ENCODE results near the gene ACOT2.
"Not testable (repeated sequence)": the region's sequence is repeated elsewhere in the genome, so short reads cannot be mapped to it uniquely, and the experiment has no call there.

ACOT2 gene

GRCh38 chr14:73553845-73554244 is 15.2 kb upstream of the ACOT2 start:
- TF ChIP-seq, protein P1, sequence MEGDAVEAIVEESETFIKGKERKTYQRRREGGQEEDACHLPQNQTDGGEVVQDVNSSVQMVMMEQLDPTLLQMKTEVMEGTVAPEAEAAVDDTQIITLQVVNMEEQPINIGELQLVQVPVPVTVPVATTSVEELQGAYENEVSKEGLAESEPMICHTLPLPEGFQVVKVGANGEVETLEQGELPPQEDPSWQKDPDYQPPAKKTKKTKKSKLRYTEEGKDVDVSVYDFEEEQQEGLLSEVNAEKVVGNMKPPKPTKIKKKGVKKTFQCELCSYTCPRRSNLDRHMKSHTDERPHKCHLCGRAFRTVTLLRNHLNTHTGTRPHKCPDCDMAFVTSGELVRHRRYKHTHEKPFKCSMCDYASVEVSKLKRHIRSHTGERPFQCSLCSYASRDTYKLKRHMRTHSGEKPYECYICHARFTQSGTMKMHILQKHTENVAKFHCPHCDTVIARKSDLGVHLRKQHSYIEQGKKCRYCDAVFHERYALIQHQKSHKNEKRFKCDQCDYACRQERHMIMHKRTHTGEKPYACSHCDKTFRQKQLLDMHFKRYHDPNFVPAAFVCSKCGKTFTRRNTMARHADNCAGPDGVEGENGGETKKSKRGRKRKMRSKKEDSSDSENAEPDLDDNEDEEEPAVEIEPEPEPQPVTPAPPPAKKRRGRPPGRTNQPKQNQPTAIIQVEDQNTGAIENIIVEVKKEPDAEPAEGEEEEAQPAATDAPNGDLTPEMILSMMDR (IDR thresholded peaks at IDR 0.05; ENCODE audit: insufficient read depth, low read depth, low read length, missing control alignments), result no peak
- DNase-seq (ENCODE audit: low read depth), result no peak
- H3K4me3 ChIP-seq (ENCODE audit: low read depth, low read length), result no peak overlapping the region

DNA sequence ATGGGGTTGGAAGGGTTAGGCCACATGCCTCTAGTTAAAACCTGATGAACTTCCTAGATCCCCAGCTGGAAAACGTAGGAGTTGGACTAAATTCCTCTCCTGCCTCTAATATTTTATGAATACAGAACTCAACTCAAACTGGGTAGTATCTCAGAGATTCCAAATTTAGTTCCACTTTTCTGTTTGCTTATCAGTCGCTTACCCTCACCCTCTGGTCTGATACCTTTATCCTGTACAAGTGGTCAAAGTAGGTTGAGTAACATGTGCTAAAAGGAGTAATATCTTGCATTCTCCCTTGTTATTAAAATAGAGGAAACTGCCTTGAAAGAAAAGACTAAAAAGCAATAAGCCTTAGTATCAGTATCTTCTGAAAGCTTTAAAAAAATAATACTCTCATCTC is 11.8 kb upstream of the ACOT2 start:
- not testable (repeated sequence) for H3K4me3 ChIP-seq (ENCODE audit: low read depth, low read length); DNase-seq (ENCODE audit: low read depth)

GRCh38 chr14:73558238-73558637 is 10.8 kb upstream of the ACOT2 start:
- not testable (repeated sequence) for H3K4me3 ChIP-seq (ENCODE audit: low read depth, low read length); DNase-seq (ENCODE audit: low read depth)

DNA sequence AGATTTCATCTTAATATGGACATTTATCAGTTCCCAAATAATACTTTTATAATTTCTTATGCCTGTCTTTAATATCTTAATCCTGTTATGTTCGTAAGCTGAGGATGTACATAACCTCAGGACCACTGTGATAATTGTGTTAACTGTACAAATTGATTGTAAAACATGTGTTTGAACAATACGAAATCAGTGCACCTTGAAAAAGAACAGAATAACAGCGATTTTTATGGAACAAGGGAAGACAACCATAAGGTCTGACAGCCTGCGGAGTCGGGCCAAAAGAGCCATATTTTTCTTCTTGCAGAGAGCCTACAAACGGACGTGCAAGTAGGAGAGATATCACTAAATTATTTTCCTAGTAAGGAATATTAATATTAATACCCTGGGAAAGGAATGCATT is 6.8 kb upstream of the ACOT2 start:
- not testable (repeated sequence) for DNase-seq (ENCODE audit: low read depth); H3K4me3 ChIP-seq (ENCODE audit: low read depth, low read length)

- H3K4me3 ChIP-seq (ENCODE audit: low read depth, low read length); DNase-seq (ENCODE audit: low read depth): not testable (repeated sequence)
Measured at GRCh38 chr14:73562696-73563095, 6.3 kb upstream of the ACOT2 start.

GRCh38 chr14:73566431-73566830 is 2.6 kb upstream of the ACOT2 start:
- DNase-seq (ENCODE audit: low read depth); H3K4me3 ChIP-seq (ENCODE audit: low read depth, low read length): not testable (repeated sequence)

DNA sequence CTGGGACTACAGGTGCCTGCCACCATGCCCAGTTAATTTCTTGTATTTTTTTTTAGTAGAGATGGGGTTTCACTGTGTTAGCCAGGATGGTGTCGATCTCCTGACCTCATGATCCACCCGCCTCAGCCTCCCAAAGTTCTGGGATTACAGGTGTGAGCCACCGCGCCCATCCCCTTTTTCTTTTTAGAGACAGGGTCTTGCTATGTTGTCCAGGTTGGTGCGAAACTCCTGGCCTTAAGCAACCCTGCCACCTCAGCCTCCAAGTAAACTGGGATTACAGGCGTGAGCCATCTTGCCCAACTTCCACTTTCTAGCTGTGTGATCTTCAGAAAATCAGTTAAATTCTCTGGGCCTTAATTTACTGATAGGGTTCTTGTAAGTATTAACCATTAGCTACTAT is 2.1 kb upstream of the ACOT2 start:
- not testable (repeated sequence) for DNase-seq (ENCODE audit: low read depth); H3K4me3 ChIP-seq (ENCODE audit: low read depth, low read length)

DNA sequence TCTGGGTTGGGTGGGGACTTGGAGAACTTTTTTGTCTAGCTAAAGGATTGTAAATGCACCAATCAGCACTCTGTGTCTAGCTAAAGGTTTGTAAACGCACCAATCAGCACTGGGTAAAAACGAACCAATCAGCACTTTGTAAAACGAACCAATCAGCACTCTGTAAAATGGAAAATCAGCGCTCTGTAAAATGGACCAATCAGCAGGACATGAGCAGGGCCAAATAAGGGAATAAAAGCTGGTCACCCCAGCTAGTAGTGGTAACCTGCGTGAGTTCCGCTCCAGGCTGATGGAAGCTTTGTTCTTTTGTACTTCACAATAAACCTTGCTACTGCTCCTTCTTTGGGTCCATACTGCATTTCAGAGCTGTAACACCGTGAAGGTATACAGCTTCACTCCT is 1.7 kb upstream of the ACOT2 start:
- TF ChIP-seq, protein P1 (IDR thresholded peaks at IDR 0.05; ENCODE audit: insufficient read depth, low read depth, low read length, missing control alignments), result no peak
- DNase-seq (ENCODE audit: low read depth), result no peak
- H3K4me3 ChIP-seq (ENCODE audit: low read depth, low read length), result no peak overlapping the region

GRCh38 chr14:73567951-73568885 is 795 bp upstream of the ACOT2 start:
- peak overlapping the region; percentile 81 for H3K4me3 ChIP-seq (ENCODE audit: low read depth, low read length)
- TF ChIP-seq, protein P1 (IDR thresholded peaks at IDR 0.05; ENCODE audit: insufficient read depth, low read depth, low read length, missing control alignments), result no peak
- no peak for DNase-seq (ENCODE audit: low read depth)

- peak overlapping the region; percentile 81 for H3K4me3 ChIP-seq (ENCODE audit: low read depth, low read length)
Measured at GRCh38 chr14:73568886-73569184, 178 bp upstream of the ACOT2 start.

DNA sequence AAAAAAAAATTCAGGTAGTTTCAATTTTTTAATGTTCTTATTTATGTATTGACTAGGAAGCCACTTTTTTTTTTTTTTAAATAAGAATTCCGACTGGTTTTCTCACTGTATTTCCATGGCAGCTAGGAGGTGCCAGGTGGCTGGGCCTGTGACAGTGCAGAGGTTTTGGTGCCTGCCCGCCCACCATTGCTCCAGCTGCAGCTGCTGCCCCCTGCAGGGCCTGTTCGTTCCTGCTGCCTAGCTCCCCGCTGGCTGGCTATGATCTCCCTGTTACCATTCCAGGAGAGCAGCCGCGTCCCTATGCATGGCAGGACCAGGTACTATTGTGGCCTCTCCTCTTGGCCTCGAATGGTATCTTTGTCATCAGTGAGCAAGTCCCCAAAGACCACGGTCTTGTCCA is 1.9 kb downstream of the ACOT2 start:
- peak; percentile 61 for DNase-seq (ENCODE audit: low read depth)
- H3K4me3 ChIP-seq (ENCODE audit: low read depth, low read length), result not testable (repeated sequence)
- TF ChIP-seq, protein P1 (IDR thresholded peaks at IDR 0.05; ENCODE audit: insufficient read depth, low read depth, low read length, missing control alignments), result peak; percentile 53

More at GRCh38 chr14:73568886-73569184, 178 bp upstream of the ACOT2 start:
- DNase-seq (ENCODE audit: low read depth), result not testable (repeated sequence)

GRCh38 chr14:73573034-73573433 is 4.0 kb downstream of the ACOT2 start:
- not testable (repeated sequence) for DNase-seq (ENCODE audit: low read depth); H3K4me3 ChIP-seq (ENCODE audit: low read depth, low read length)

GRCh38 chr14:73573740-73574139 is 4.7 kb downstream of the ACOT2 start:
- not testable (repeated sequence) for DNase-seq (ENCODE audit: low read depth)

DNA sequence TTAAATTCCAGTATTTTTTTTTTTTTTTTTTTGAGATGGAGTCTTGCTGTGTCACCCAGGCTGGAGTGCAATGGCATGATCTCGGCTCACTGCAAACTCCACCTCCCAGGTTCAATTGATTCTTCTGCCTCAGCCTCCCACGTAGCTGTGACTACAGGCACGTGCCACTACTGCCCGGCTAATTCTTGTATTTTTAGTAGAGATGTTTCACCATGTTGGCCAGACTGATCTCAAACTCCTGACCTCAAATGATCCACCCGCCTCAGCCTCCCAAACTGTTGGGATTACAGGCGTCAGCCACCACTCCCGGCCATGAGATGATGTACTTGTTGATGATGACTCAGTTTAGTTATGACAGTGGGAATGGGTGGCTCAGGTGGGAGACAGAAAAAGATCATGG is 5.2 kb downstream of the ACOT2 start:
- H3K4me3 ChIP-seq (ENCODE audit: low read depth, low read length); DNase-seq (ENCODE audit: low read depth): not testable (repeated sequence)

More at GRCh38 chr14:73573740-73574139, 4.7 kb downstream of the ACOT2 start:
- H3K4me3 ChIP-seq (ENCODE audit: low read depth, low read length), result not testable (repeated sequence)
